Measurements from ENCODE around the gene GNB2. TPM values are rescaled to one million over a fixed set of nuclear protein-coding genes. Genes with fewer than 3 reads are reported as not detected.

GNB2 gene
- total and polyA plus RNA-seq, 2 of the 13 experiments (the other 11 are each of a cell fraction or from before 2014, with no cell fraction given): 48.3 to 67.1 TPM

GRCh38 chr7:100706672-100707311 is 33.3 kb downstream of the GNB2 start:
- no TSS peak for BruUV-seq (replicated peaks)
- intact Hi-C loops (cut with micrococcal nuclease; ENCODE audit: unreplicated experiment) (loop anchor here (1.0 kb wide), 1 partner anchor 168 kb away; no protein-coding TSS in a partner anchor), in situ Hi-C loops (cut with HindIII; ENCODE audit: extremely low pct_ligation_motif_present, low pct_unique_long_range_greater_than_20kb) (loop anchor here (10.0 kb wide), 1 partner anchor 148 kb away; the partner anchor contains the start of gene SLC12A9)
- FAIRE-seq (no peak), DNase-seq (ENCODE audit: low spot score) (peak; percentile 61), ATAC-seq (peak; percentile 10; the same call in 2 of the 3 replicates)
- 9% methylated on average over 17 of the region's 34 CpGs for WGBS (ENCODE audit: low lambda C conversion rate)
- peak overlapping the region; percentile 90 for H3K9ac ChIP-seq (ENCODE audit: insufficient read depth, low read depth, low read length)
- no peaks in the 10 kb centered on the region for H4K20me1 ChIP-seq (ENCODE audit: insufficient read depth, low read length)
- peaks cover 30% of the 10 kb centered on the region for H3K4me1 ChIP-seq (ENCODE audit: insufficient read depth, low read length)
- H3K27me3 ChIP-seq (ENCODE audit: control insufficient read depth in 1 of 2, insufficient read depth in 2 of 2, low read length in 2 of 2): no peaks in the 10 kb centered on the region
- ChIA-PET CTCF (ENCODE audit: low intra/inter-chr PET ratio, low total read pairs) (interaction anchor here (3.3 kb wide), 1 partner anchor 19 kb away, joined by 37 read pairs; no protein-coding TSS in a partner anchor), POLR2A (interaction anchor here (1.4 to 4.6 kb wide), 6 partner anchors 14 to 262 kb away, joined by 4 to 59 read pairs (median 16); partner anchors contain the start of genes EPHB4, EPO, GNB2 and SLC12A9)
- H3K27ac ChIP-seq (ENCODE audit: extremely low read length, insufficient read depth, low read length): peak overlapping the region; percentile 84
- peak overlapping the region; percentile 83 for H3K4me2 ChIP-seq (ENCODE audit: low read depth, low read length)
- no peaks in the 10 kb centered on the region for H3K9me3 ChIP-seq (ENCODE audit: low read length)
- H3K4me3 ChIP-seq (replicated peaks in 1 of 3; ENCODE audit: insufficient read depth in 1 of 3, low read depth in 2 of 3, low read length in 3 of 3): peak overlapping the region; percentile 93 to 98 (median 98)
- no peaks in the 10 kb centered on the region for H3K36me3 ChIP-seq (replicated peaks in 1 of 2; ENCODE audit: control insufficient read depth in 1 of 2, insufficient read depth in 2 of 2, low read length in 2 of 2)
- no peak overlapping the region for H2AFZ ChIP-seq (ENCODE audit: low read length)
- peaks cover 18% of the 10 kb centered on the region for H3K79me2 ChIP-seq (ENCODE audit: insufficient read depth, low read length)
- TF ChIP-seq CSRNP2 (CRISPR knock-in tag; conservative IDR thresholded peaks at IDR 0.05; ENCODE audit: low read depth) (no peak), NCOA1 (CRISPR knock-in tag; IDR thresholded peaks at IDR 0.05) (no peak), ZFP36L1 (CRISPR knock-in tag; IDR thresholded peaks at IDR 0.05) (no peak), MED1 (CRISPR knock-in tag; IDR thresholded peaks at IDR 0.05) (peak; percentile 51), ZNF776 (CRISPR knock-in tag; IDR thresholded peaks at IDR 0.05) (0 out of 2 replicates have a peak, but pooled peaks have one; percentile 19), IRX3 (CRISPR knock-in tag; IDR thresholded peaks at IDR 0.05; ENCODE audit: borderline replicate concordance, low read depth) (no peak), ZBTB42 (CRISPR knock-in tag; IDR thresholded peaks at IDR 0.05) (no peak), ZKSCAN1 (IDR thresholded peaks at IDR 0.05; ENCODE audit: low read length) (no peak), ZNF251 (CRISPR knock-in tag; IDR thresholded peaks at IDR 0.05) (no peak), ZFP36L2 (CRISPR knock-in tag; IDR thresholded peaks at IDR 0.05) (no peak), MXD1 (CRISPR knock-in tag; IDR thresholded peaks at IDR 0.05) (peak; percentile 49; the same call in 1 of the 2 replicates), ZHX2 (IDR thresholded peaks at IDR 0.05; ENCODE audit: low read depth) (no peak), ZHX2 (CRISPR knock-in tag; IDR thresholded peaks at IDR 0.05; ENCODE audit: borderline replicate concordance) (no peak), ZNF550 (CRISPR knock-in tag; IDR thresholded peaks at IDR 0.05; ENCODE audit: borderline replicate concordance) (no peak)
